ENCODE measurements around the gene GPC6.

DNA sequence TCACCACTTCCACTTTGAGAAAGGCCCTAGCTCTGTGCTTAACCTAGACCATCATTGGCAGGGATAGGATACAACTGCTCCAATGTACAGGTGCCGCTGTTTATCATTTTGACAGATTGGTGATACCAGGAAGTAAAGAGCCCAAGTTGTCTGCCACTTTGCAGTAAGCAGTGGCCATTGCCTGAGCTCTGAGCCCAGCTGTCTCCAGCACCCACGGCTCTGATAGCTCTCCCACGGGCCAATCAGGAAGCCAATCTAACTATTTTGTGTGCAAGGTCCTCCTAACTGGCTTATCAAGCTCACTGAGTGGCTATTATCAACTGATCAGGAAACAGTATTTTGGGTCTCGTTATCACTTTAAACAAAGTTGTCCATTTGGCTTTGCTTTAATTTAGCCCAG lies 1071.7 kb downstream of the GPC6 start:
- TF ChIP-seq BHLHE40 (IDR thresholded peaks at IDR 0.05; ENCODE audit: borderline replicate concordance) (no peak), FOXK2 (IDR thresholded peaks at IDR 0.05) (no peak), HDGF (IDR thresholded peaks at IDR 0.05; ENCODE audit: borderline replicate concordance) (no peak), CTBP1 (IDR thresholded peaks at IDR 0.05; ENCODE audit: borderline replicate concordance) (no peak), TARDBP (IDR thresholded peaks at IDR 0.05) (no peak), SUZ12 (IDR thresholded peaks at IDR 0.05) (no peak), ARNT (IDR thresholded peaks at IDR 0.05) (no peak)
